Activated CD4-positive, alpha-beta T cell treated with anti-CD3 and anti-CD28 coated beads for 24 hours (primary cell): ENCODE results near the gene RFX7.
"Not testable (repeated sequence)": the region's sequence is repeated elsewhere in the genome, so short reads cannot be mapped to it uniquely, and the experiment has no call there.

Experiments
- DNase-seq, 2 donors: peaks; one replicate each; pipeline ENCODE4 v3.0.0-alpha.2; 2020; ENCODE audit warnings: low read depth in 2 of 2

The RFX7 gene

GRCh38 chr15:56243163-56244037 is at the start of gene RFX7:
Gene RFX7, minus strand, starts transcription at chr15:56243879. Its CDS starts 594 bp downstream, at chr15:56243285.
- peak; percentile 58 to 62 for DNase-seq

GRCh38 chr15:56292546-56293316 is 49.1 kb upstream of the RFX7 start:
- DNase-seq: no peak

GRCh38 chr15:56291741-56292140 is 48.1 kb upstream of the RFX7 start:
- no peak for DNase-seq

- no peak for DNase-seq
Observed at GRCh38 chr15:56286213-56286612, 42.5 kb upstream of the RFX7 start.

- DNase-seq: no peak
Observed at GRCh38 chr15:56281145-56281544, 37.5 kb upstream of the RFX7 start.

GRCh38 chr15:56273724-56274123 is 30.0 kb upstream of the RFX7 start:
- no peak for DNase-seq

GRCh38 chr15:56272454-56272853 is 28.8 kb upstream of the RFX7 start:
- no peak for DNase-seq

- not testable (repeated sequence) for DNase-seq
Observed at GRCh38 chr15:56266465-56266864, 22.8 kb upstream of the RFX7 start.

GRCh38 chr15:56261854-56262509 is 18.3 kb upstream of the RFX7 start:
- no peak for DNase-seq

GRCh38 chr15:56257306-56257705 is 13.6 kb upstream of the RFX7 start:
- not testable (repeated sequence) for DNase-seq

GRCh38 chr15:56254265-56254664 is 10.6 kb upstream of the RFX7 start:
- no peak for DNase-seq

- no peak for DNase-seq
Observed at GRCh38 chr15:56252386-56252785, 8.7 kb upstream of the RFX7 start.

GRCh38 chr15:56251315-56252095 is 7.8 kb upstream of the RFX7 start:
- no peak for DNase-seq

- no peak for DNase-seq
Observed at GRCh38 chr15:56250626-56251025, 6.9 kb upstream of the RFX7 start.

- DNase-seq: no peak
Observed at GRCh38 chr15:56249092-56249491, 5.4 kb upstream of the RFX7 start.

GRCh38 chr15:56248311-56248992 is 4.8 kb upstream of the RFX7 start:
- no peak for DNase-seq

- DNase-seq: no peak
Observed at GRCh38 chr15:56247266-56247665, 3.6 kb upstream of the RFX7 start.

- peak; percentile 83 to 86 for DNase-seq
Observed at GRCh38 chr15:56245871-56246814, 2.5 kb upstream of the RFX7 start.

GRCh38 chr15:56244811-56245576 is 1.3 kb upstream of the RFX7 start:
- DNase-seq: peak; percentile 18 to 28
